Left lung (tissue), 10 donors: ENCODE results near the gene CD2AP. TPM values are rescaled to one million over a fixed set of nuclear protein-coding genes. Genes with fewer than 3 reads are reported as not detected.
A peak's percentile ranks its signal among the peaks of the same experiment; 100 is the strongest.

Experiments
- ATAC-seq: fragments of 200-7000 bp; cut with Tn5 transposase; one replicate; pipeline ENCODE4 v1.9.1; 2020; ENCODE audit warnings: moderate library complexity
- DNase-seq, 4 donors: peaks; one replicate each; pipeline ENCODE4 v3.0.0-alpha.2; 2013 to 2020
- H3K27ac ChIP-seq, 2 donors: fragments of 200-600 bp; sonication (generic) in 1 of 2; one replicate each; pipeline versions ENCODE4 v1.5.0 to v1.8.0; 2020 to 2021
- H3K27me3 ChIP-seq, 2 donors: fragments of 200-600 bp; sonication (generic) in 1 of 2; one replicate each; pipeline versions ENCODE4 v1.5.0 to v1.8.0; 2020 to 2021
- H3K36me3 ChIP-seq, 2 donors: fragments of 200-600 bp; sonication (generic) in 1 of 2; one replicate each; pipeline versions ENCODE4 v1.5.0 to v1.8.0; 2020 to 2021
- H3K4me1 ChIP-seq, 2 donors: fragments of 200-600 bp; one replicate each; pipeline ENCODE4 v1.8.0; 2021
- H3K4me3 ChIP-seq, 2 donors: fragments of 200-600 bp; sonication (generic) in 1 of 2; one replicate each; pipeline versions ENCODE4 v1.5.0 to v1.8.0; 2020 to 2021; ENCODE audit warnings: mild to moderate bottlenecking in 1 of 2
- H3K9me3 ChIP-seq, 2 donors: fragments of 200-600 bp; sonication (generic) in 1 of 2; one replicate each; pipeline versions ENCODE4 v1.5.0 to v1.8.0; 2020 to 2021
- intact Hi-C, 2 donors: fragments of 100-400 bp; cut with DNase I; formaldehyde crosslinking; loops; one replicate each; pipeline versions ENCODE4 v1.11.2 to v1.14.2; 2022
- polyA plus RNA-seq, 6 donors: library from polyadenylated mRNA; unstranded; fragments of 120-200 nt; gene quantifications; one replicate each; pipeline ENCODE4 v1.2.1, GENCODE V29; 2013; ENCODE audit not compliant: insufficient read length in 6 of 6
- total RNA-seq, 2 donors: library from RNA; stranded (reverse); fragmentation: NEBNext Ultra II Directional; extraction: Animal tissue kit (Norgen Biotek cat#: 25700); gene quantifications; one replicate each; pipeline ENCODE4 v1.2.1, GENCODE V29; 2021
- TF ChIP-seq, protein P1 (sequence below), 2 donors: fragments of 200-600 bp; sonication (generic) in 1 of 2; IDR thresholded peaks; one replicate each; pipeline versions ENCODE4 v1.5.0 to v1.8.0; 2021; ENCODE audit warnings: antibody characterized with exemption in 2 of 2
- donor health status: DM: no; HTN: yes; CAD: no.
- donor health status: DM: no; HTN: no; CAD: no.

Gene CD2AP
- total and polyA plus RNA-seq, 8 donors: 36.6 to 46.0 (median 42.5) TPM

GRCh38 chr6:47579040-47579439 lies 101.5 kb downstream of the CD2AP start:
- Histone ChIP-seq H3K4me3 (no peak overlapping the region), H3K27me3 (no peaks in the 10 kb centered on the region), H3K4me1 (no peaks in the 10 kb centered on the region), H3K36me3 (peaks cover 0 to 61% of the 10 kb centered on the region in 2 donors), H3K9me3 (no peaks in the 10 kb centered on the region), H3K27ac (no peak overlapping the region)
- DNase-seq (no peak), ATAC-seq (no peak)
- intact Hi-C loops: no loop called here
- TF ChIP-seq, protein P1, sequence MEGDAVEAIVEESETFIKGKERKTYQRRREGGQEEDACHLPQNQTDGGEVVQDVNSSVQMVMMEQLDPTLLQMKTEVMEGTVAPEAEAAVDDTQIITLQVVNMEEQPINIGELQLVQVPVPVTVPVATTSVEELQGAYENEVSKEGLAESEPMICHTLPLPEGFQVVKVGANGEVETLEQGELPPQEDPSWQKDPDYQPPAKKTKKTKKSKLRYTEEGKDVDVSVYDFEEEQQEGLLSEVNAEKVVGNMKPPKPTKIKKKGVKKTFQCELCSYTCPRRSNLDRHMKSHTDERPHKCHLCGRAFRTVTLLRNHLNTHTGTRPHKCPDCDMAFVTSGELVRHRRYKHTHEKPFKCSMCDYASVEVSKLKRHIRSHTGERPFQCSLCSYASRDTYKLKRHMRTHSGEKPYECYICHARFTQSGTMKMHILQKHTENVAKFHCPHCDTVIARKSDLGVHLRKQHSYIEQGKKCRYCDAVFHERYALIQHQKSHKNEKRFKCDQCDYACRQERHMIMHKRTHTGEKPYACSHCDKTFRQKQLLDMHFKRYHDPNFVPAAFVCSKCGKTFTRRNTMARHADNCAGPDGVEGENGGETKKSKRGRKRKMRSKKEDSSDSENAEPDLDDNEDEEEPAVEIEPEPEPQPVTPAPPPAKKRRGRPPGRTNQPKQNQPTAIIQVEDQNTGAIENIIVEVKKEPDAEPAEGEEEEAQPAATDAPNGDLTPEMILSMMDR (IDR thresholded peaks at IDR 0.05): no peak

- Histone ChIP-seq H3K36me3 (peaks cover 0 to 71% of the 10 kb centered on the region in 2 donors), H3K9me3 (no peaks in the 10 kb centered on the region), H3K4me1 (no peaks in the 10 kb centered on the region), H3K4me3 (no peak overlapping the region), H3K27me3 (no peaks in the 10 kb centered on the region), H3K27ac (no peak overlapping the region)
- ATAC-seq: no peak
- DNase-seq: no peak
- intact Hi-C loops: no loop called here
- TF ChIP-seq, protein P1 (IDR thresholded peaks at IDR 0.05): no peak
These were observed 104.0 kb downstream of the CD2AP start for GRCh38 chr6:47581591-47581990.

- intact Hi-C loops: no loop called here
These were observed 109.9 kb downstream of the CD2AP start for GRCh38 chr6:47587493-47587892.

GRCh38 chr6:47592131-47592840 lies 114.7 kb downstream of the CD2AP start:
- peak in 2 of 4 donors; percentile 31 to 58 for DNase-seq
- intact Hi-C loops: no loop called here
- TF ChIP-seq, protein P1 (IDR thresholded peaks at IDR 0.05): no peak

More at GRCh38 chr6:47587493-47587892, 109.9 kb downstream of the CD2AP start:
- Histone ChIP-seq H3K27ac (no peak overlapping the region), H3K36me3 (peaks cover 0 to 55% of the 10 kb centered on the region in 2 donors), H3K27me3 (no peaks in the 10 kb centered on the region), H3K4me1 (no peaks in the 10 kb centered on the region), H3K9me3 (no peaks in the 10 kb centered on the region), H3K4me3 (no peak overlapping the region)
- DNase-seq (no peak), ATAC-seq (no peak)
- TF ChIP-seq, protein P1 (IDR thresholded peaks at IDR 0.05): no peak

GRCh38 chr6:47593979-47594378 lies 116.4 kb downstream of the CD2AP start:
- Histone ChIP-seq H3K9me3 (no peaks in the 10 kb centered on the region), H3K4me3 (no peak overlapping the region), H3K27me3 (no peaks in the 10 kb centered on the region), H3K27ac (no peak overlapping the region), H3K4me1 (no peaks in the 10 kb centered on the region), H3K36me3 (peaks cover 0 to 47% of the 10 kb centered on the region in 2 donors)
- TF ChIP-seq, protein P1 (IDR thresholded peaks at IDR 0.05): no peak
- ATAC-seq (no peak), DNase-seq (no peak)
- intact Hi-C loops: no loop called here

More at GRCh38 chr6:47592131-47592840, 114.7 kb downstream of the CD2AP start:
- no peak for ATAC-seq
- no peaks in the 10 kb centered on the region for H3K4me1 ChIP-seq
- no peak overlapping the region for H3K27ac ChIP-seq
- peaks cover 0 to 50% of the 10 kb centered on the region in 2 donors for H3K36me3 ChIP-seq
- no peaks in the 10 kb centered on the region for H3K27me3 ChIP-seq
- no peak overlapping the region for H3K4me3 ChIP-seq
- no peaks in the 10 kb centered on the region for H3K9me3 ChIP-seq
